Vagina (tissue), 2 donors: Measurements from ENCODE around the gene IGFN1. TPM values are rescaled to one million over a fixed set of nuclear protein-coding genes. Genes with fewer than 3 reads are reported as not detected.

Experiments
- DNase-seq, 2 donors: peaks; one replicate each; pipeline ENCODE4 v3.0.0-alpha.2; 2017; ENCODE audit errors: extremely low spot score in 2 of 2
- H3K27ac ChIP-seq: fragments of 200-600 bp; sonication (generic); one replicate; pipeline ENCODE4 v1.5.1; 2019
- H3K27me3 ChIP-seq: fragments of 200-600 bp; sonication (generic); one replicate; pipeline ENCODE4 v1.5.1; 2019
- H3K36me3 ChIP-seq, 2 donors: fragments of 200-600 bp; sonication (generic); one replicate each; pipeline ENCODE4 v1.5.1; 2017 to 2019
- H3K4me1 ChIP-seq: fragments of 200-600 bp; sonication (generic); one replicate; pipeline ENCODE4 v1.5.1; 2019
- H3K4me3 ChIP-seq, 2 donors: fragments of 200-600 bp; sonication (generic); 1 replicate in 1 of 2; 2 replicates in 1 of 2; pipeline ENCODE4 v1.5.1; 2016 to 2019
- H3K9me3 ChIP-seq: fragments of 200-600 bp; sonication (generic); one replicate; pipeline ENCODE4 v1.5.1; 2019
- POLR2A ChIP-seq, 2 donors: fragments of 450-650 bp; IDR thresholded peaks; one replicate each; pipeline ENCODE4 v1.6.1; 2017; ENCODE audit warnings: antibody characterized with exemption in 2 of 2, mild to moderate bottlenecking in 2 of 2, moderate library complexity in 2 of 2
- POLR2AphosphoS5 ChIP-seq, 2 donors: sonication (generic); formaldehyde crosslinking; IDR thresholded peaks; one replicate each; pipeline ENCODE4 v1.9.0; 2017; ENCODE audit warnings: antibody characterized with exemption in 2 of 2, mild to moderate bottlenecking in 2 of 2, low read depth in 1 of 2; ENCODE audit not compliant: insufficient read depth in 1 of 2
- intact Hi-C: fragments of 100-400 bp; cut with DNase I; formaldehyde crosslinking; loops from one replicate; pipeline ENCODE4 v1.15.1; 2023
- total RNA-seq: library from RNA; depleted of rRNA; stranded (reverse); fragments of >200 nt; gene quantifications from one replicate; pipeline ENCODE4 v1.2.3, GENCODE V29; 2016
- TF ChIP-seq, protein P1 (sequence below), 3 experiments: fragments of 450-650 bp in 2 of 3; fragments of 200-600 bp in 1 of 3; sonication (generic) in 1 of 3; IDR thresholded peaks; one replicate each; pipeline ENCODE4 v1.5.1; 2017 to 2019; ENCODE audit warnings: antibody characterized with exemption in 3 of 3, mild to moderate bottlenecking in 2 of 3, moderate library complexity in 2 of 3

IGFN1 gene
- total RNA-seq, 1 donor from 2014 or later, result not detected

GRCh38 chr1:201145816-201146215, 44.8 kb upstream of the IGFN1 start:
- Histone ChIP-seq H3K9me3 (no peaks in the 10 kb centered on the region), H3K27me3 (no peaks in the 10 kb centered on the region), H3K4me1 (no peaks in the 10 kb centered on the region), H3K36me3 (peaks cover 0 to 58% of the 10 kb centered on the region in 2 donors), H3K27ac (no peak overlapping the region), H3K4me3 (no peak overlapping the region)
- no peak for DNase-seq
- TF ChIP-seq POLR2AphosphoS5 (IDR thresholded peaks at IDR 0.05; ENCODE audit: insufficient read depth in 1 of 2, low read depth in 1 of 2), result no peak
- TF ChIP-seq, protein P1, sequence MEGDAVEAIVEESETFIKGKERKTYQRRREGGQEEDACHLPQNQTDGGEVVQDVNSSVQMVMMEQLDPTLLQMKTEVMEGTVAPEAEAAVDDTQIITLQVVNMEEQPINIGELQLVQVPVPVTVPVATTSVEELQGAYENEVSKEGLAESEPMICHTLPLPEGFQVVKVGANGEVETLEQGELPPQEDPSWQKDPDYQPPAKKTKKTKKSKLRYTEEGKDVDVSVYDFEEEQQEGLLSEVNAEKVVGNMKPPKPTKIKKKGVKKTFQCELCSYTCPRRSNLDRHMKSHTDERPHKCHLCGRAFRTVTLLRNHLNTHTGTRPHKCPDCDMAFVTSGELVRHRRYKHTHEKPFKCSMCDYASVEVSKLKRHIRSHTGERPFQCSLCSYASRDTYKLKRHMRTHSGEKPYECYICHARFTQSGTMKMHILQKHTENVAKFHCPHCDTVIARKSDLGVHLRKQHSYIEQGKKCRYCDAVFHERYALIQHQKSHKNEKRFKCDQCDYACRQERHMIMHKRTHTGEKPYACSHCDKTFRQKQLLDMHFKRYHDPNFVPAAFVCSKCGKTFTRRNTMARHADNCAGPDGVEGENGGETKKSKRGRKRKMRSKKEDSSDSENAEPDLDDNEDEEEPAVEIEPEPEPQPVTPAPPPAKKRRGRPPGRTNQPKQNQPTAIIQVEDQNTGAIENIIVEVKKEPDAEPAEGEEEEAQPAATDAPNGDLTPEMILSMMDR (IDR thresholded peaks at IDR 0.05), result no peak
- no peak for TF ChIP-seq POLR2A (IDR thresholded peaks at IDR 0.05)
- intact Hi-C loops, result no loop called here

GRCh38 chr1:201146626-201147390, 43.8 kb upstream of the IGFN1 start:
- intact Hi-C loops, result no loop called here
- Histone ChIP-seq H3K9me3 (no peaks in the 10 kb centered on the region), H3K4me3 (no peak overlapping the region), H3K27ac (no peak overlapping the region), H3K36me3 (peaks cover 0 to 60% of the 10 kb centered on the region in 2 donors), H3K4me1 (no peaks in the 10 kb centered on the region), H3K27me3 (no peaks in the 10 kb centered on the region)
- TF ChIP-seq POLR2AphosphoS5 (IDR thresholded peaks at IDR 0.05; ENCODE audit: insufficient read depth in 1 of 2, low read depth in 1 of 2), result no peak
- TF ChIP-seq POLR2A (IDR thresholded peaks at IDR 0.05), result no peak
- TF ChIP-seq, protein P1 (IDR thresholded peaks at IDR 0.05), result no peak
- DNase-seq, result no peak

DNA sequence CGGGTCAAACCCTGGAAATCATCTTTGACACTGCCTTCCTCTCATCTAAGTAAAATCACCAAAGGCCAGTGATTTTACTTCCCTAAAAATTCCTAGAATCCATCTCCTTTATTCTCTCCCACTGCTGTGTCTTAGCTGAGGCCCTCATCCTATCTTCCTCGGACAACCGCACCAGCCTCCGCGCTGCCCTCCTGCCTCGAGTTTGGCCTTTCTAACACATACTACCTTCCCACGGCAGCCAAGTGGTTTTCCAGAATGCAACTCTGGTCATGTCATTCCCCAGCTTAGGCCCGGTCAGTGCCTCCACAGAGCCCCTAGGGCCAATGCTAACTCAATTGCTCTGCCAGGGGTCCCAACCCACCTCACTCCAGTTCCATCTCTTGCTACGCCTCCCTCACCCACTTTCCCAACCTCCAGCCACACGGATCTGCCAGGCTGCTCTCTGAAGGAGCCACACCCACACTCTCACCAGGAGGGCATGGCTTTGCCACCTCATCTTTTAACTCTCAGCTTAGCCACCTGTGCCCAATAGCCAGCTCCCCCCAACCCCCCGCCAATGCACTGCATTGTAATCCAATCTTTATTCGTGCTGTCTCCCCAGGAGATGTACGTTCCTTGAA, 43.1 kb upstream of the IGFN1 start:
- no peaks in the 10 kb centered on the region for H3K27me3 ChIP-seq
- H3K4me3 ChIP-seq, result no peak overlapping the region
- no peak overlapping the region for H3K27ac ChIP-seq
- intact Hi-C loops, result no loop called here
- TF ChIP-seq, protein P1 (IDR thresholded peaks at IDR 0.05), result no peak
- TF ChIP-seq POLR2AphosphoS5 (IDR thresholded peaks at IDR 0.05; ENCODE audit: insufficient read depth in 1 of 2, low read depth in 1 of 2), result no peak
- TF ChIP-seq POLR2A (IDR thresholded peaks at IDR 0.05), result no peak
- H3K9me3 ChIP-seq, result no peaks in the 10 kb centered on the region
- H3K36me3 ChIP-seq, result peaks cover 0 to 60% of the 10 kb centered on the region in 2 donors
- DNase-seq, result no peak
- H3K4me1 ChIP-seq, result no peaks in the 10 kb centered on the region

DNA sequence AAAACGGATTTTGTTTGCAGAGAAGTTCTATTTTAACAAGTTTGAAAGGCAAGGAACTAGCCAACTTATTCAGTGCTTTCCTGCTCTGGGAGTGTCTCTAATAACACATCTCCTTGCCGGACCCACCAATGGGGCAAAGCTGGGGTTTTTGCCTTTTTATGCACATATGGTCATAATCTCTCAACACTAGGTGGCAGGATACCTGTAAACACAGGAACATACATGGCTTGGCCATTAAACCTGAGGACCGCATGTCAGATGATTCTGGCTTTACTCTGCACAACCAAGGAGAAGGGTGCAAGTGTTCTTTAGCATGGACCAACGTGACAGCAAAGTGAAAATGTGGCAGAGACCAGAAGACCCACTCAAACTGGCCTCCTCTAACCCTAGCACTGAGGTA, 41.2 kb upstream of the IGFN1 start:
- H3K4me3 ChIP-seq, result no peak overlapping the region
- TF ChIP-seq POLR2AphosphoS5 (IDR thresholded peaks at IDR 0.05; ENCODE audit: insufficient read depth in 1 of 2, low read depth in 1 of 2), result no peak
- TF ChIP-seq, protein P1 (IDR thresholded peaks at IDR 0.05), result peak in 1 of 3 experiments; percentile 26
- H3K4me1 ChIP-seq, result peaks cover 12% of the 10 kb centered on the region
- intact Hi-C loops, result no loop called here
- no peak overlapping the region for H3K27ac ChIP-seq
- no peaks in the 10 kb centered on the region for H3K27me3 ChIP-seq
- H3K36me3 ChIP-seq, result peaks cover 0 to 43% of the 10 kb centered on the region in 2 donors
- no peak for DNase-seq
- no peaks in the 10 kb centered on the region for H3K9me3 ChIP-seq
